Mesenchymal stem cell (in vitro differentiated cells and primary cell): ENCODE data around the gene SMURF2.
"Not testable (repeated sequence)": the region's sequence is repeated elsewhere in the genome, so short reads cannot be mapped to it uniquely, and the experiment has no call there.

Source experiments
- DNase-seq: peaks from one replicate; pipeline ENCODE4 v3.0.0-alpha.2; 2013
- H2AFZ ChIP-seq: one replicate; pipeline ENCODE4 v1.6.1; 2013; ENCODE audit warnings: low read depth, mild to moderate bottlenecking, control low read depth, inconsistent platforms, low read length, moderate library complexity
- H2AK5ac ChIP-seq: 2 replicates; pipeline ENCODE4 v1.6.1; 2013; ENCODE audit warnings: low read length, moderate library complexity, mild to moderate bottlenecking, inconsistent platforms; ENCODE audit not compliant: severe bottlenecking
- H2BK120ac ChIP-seq: one replicate; pipeline ENCODE4 v1.6.1; 2013; ENCODE audit warnings: low read depth, mild to moderate bottlenecking, inconsistent platforms, low read length, moderate library complexity
- H2BK12ac ChIP-seq, 2 experiments: one replicate each; pipeline ENCODE4 v1.6.1; 2013; ENCODE audit warnings: inconsistent platforms in 2 of 2, low read length in 2 of 2, mild to moderate bottlenecking in 2 of 2, moderate library complexity in 2 of 2, control low read depth in 1 of 2
- H2BK15ac ChIP-seq: one replicate; pipeline ENCODE4 v1.6.1; 2013; ENCODE audit warnings: mild to moderate bottlenecking, low read depth, inconsistent platforms; ENCODE audit not compliant: poor library complexity, severe bottlenecking
- H2BK5ac ChIP-seq: 2 replicates; pipeline ENCODE4 v1.6.1; 2013; ENCODE audit warnings: low read depth, mild to moderate bottlenecking, low read length, control low read depth, inconsistent platforms; ENCODE audit not compliant: poor library complexity, severe bottlenecking
- H3K14ac ChIP-seq, 2 experiments: one replicate each; pipeline ENCODE4 v1.6.1; 2013; ENCODE audit warnings: inconsistent platforms in 2 of 2, low read length in 2 of 2, control low read depth in 1 of 2, mild to moderate bottlenecking in 1 of 2, moderate library complexity in 1 of 2
- H3K18ac ChIP-seq, 2 experiments: one replicate each; pipeline ENCODE4 v1.6.1; 2013; ENCODE audit warnings: inconsistent platforms in 2 of 2, low read length in 2 of 2, control low read depth in 1 of 2, low read depth in 1 of 2, mild to moderate bottlenecking in 1 of 2
- H3K23ac ChIP-seq, 2 experiments: one replicate each; pipeline ENCODE4 v1.6.1; 2013; ENCODE audit warnings: inconsistent platforms in 2 of 2, low read length in 2 of 2, mild to moderate bottlenecking in 2 of 2, moderate library complexity in 2 of 2, control low read depth in 1 of 2
- H3K27ac ChIP-seq: 2 replicates; pipeline ENCODE4 v1.5.1; 2013; ENCODE audit warnings: mild to moderate bottlenecking, moderate library complexity, low read length, control low read depth, inconsistent platforms; ENCODE audit not compliant: poor library complexity, severe bottlenecking
- H3K27me3 ChIP-seq, 2 experiments: 2 replicates each; pipeline versions ENCODE4 v1.6.1 to v1.7.0; 2013; ENCODE audit warnings: low read length in 2 of 2, mild to moderate bottlenecking in 2 of 2, moderate library complexity in 2 of 2, control low read depth in 1 of 2, inconsistent platforms in 1 of 2; ENCODE audit not compliant: control insufficient read depth in 1 of 2, insufficient read depth in 1 of 2
- H3K36me3 ChIP-seq, 2 experiments: 2 replicates each; pipeline versions ENCODE4 v1.6.1 to v1.7.0; 2013; ENCODE audit warnings: low read length in 2 of 2, control low read depth in 1 of 2, inconsistent platforms in 1 of 2, low read depth in 1 of 2, mild to moderate bottlenecking in 1 of 2; ENCODE audit not compliant: insufficient read depth in 2 of 2, control insufficient read depth in 1 of 2
- H3K4ac ChIP-seq, 2 experiments: one replicate each; pipeline ENCODE4 v1.6.1; 2013; ENCODE audit warnings: inconsistent platforms in 2 of 2, low read length in 2 of 2, mild to moderate bottlenecking in 2 of 2, moderate library complexity in 2 of 2, control low read depth in 1 of 2, low read depth in 1 of 2
- H3K4me1 ChIP-seq: 2 replicates; pipeline ENCODE4 v1.6.1; 2013; ENCODE audit warnings: low read depth, low read length, control low read depth; ENCODE audit not compliant: control insufficient read depth, insufficient read depth
- H3K4me2 ChIP-seq: 2 replicates; pipeline ENCODE4 v1.6.1; 2013; ENCODE audit warnings: low read length, mild to moderate bottlenecking, inconsistent platforms; ENCODE audit not compliant: poor library complexity, severe bottlenecking
- H3K4me3 ChIP-seq, 2 experiments: 2 replicates each; pipeline versions ENCODE4 v1.5.1 to v1.7.0; 2013; ENCODE audit warnings: low read length in 2 of 2, mild to moderate bottlenecking in 2 of 2, control low read depth in 1 of 2, low read depth in 1 of 2; ENCODE audit not compliant: insufficient read depth in 1 of 2
- H3K79me1 ChIP-seq: replicated peaks from 2 replicates; pipeline ENCODE4 v1.6.1; 2013; ENCODE audit warnings: mild to moderate bottlenecking, control low read depth, low read length, inconsistent platforms; ENCODE audit not compliant: poor library complexity, severe bottlenecking
- H3K9ac ChIP-seq: 2 replicates; pipeline ENCODE4 v1.7.0; 2013; ENCODE audit warnings: mild to moderate bottlenecking, low read length, moderate library complexity
- H3K9me3 ChIP-seq: 2 replicates; pipeline ENCODE4 v1.7.0; 2013; ENCODE audit warnings: mild to moderate bottlenecking, low read length; ENCODE audit not compliant: control insufficient read depth
- H4K8ac ChIP-seq: one replicate; pipeline ENCODE4 v1.6.1; 2013; ENCODE audit warnings: inconsistent platforms, mild to moderate bottlenecking, low read length, moderate library complexity
- H4K91ac ChIP-seq: one replicate; pipeline ENCODE4 v1.6.1; 2013; ENCODE audit warnings: mild to moderate bottlenecking, low read length, inconsistent platforms
- WGBS: methylation state at CpG from one replicate; pipeline ENCODE4 v1.1.7; 2013; ENCODE audit warnings: mixed read lengths; 5-methylcytosine and 5-hydroxymethylcytosine counted together

The SMURF2 gene

DNA sequence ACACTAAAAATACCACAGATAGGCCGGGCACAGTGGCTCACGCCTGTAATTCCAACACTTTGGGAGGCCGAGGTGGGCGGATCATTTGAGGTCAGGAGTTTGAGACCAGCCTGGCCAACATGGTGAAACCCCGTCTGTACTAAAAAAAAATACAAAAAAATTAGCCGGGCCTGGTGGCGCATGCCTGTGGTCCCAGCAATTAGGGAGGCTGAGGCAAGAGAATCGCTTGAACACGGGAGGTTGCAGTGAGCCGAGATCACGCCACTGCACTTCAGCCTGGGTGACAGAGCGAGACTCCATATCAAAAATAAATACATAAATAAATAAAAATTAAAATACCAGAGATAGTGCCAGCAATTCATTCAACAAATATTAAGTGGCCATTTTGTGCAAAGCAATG lies 1.7 kb upstream of the SMURF2 start:
- H3K9ac ChIP-seq, H3K79me1 ChIP-seq, H2AFZ ChIP-seq, H2BK12ac ChIP-seq, H3K4ac ChIP-seq, H3K4me3 ChIP-seq, H2BK5ac ChIP-seq, H3K9me3 ChIP-seq, H2AK5ac ChIP-seq, H3K14ac ChIP-seq, H4K8ac ChIP-seq, DNase-seq, H3K27me3 ChIP-seq, H3K4me2 ChIP-seq, H4K91ac ChIP-seq, H3K23ac ChIP-seq, H2BK15ac ChIP-seq, H3K36me3 ChIP-seq: not testable (repeated sequence)
- Histone ChIP-seq H3K4me1 (peaks cover 12% of the 10 kb centered on the region), H3K27ac (peak overlapping the region; percentile 59), H3K18ac (peak overlapping the region in 1 of 2 experiments; percentile 40), H2BK120ac (peak overlapping the region; percentile 19)
- WGBS: 49% methylated on average over 9 of the region's 12 CpGs

GRCh38 chr17:64662774-64663367 lies 764 bp upstream of the SMURF2 start:
- Histone ChIP-seq H3K27me3 (no peaks in the 10 kb centered on the region), H3K79me1 (no peaks in the 10 kb centered on the region), H3K4ac (peak overlapping the region; percentile 81 to 92), H3K18ac (peak overlapping the region; percentile 87 to 90), H3K4me1 (peaks cover 10% of the 10 kb centered on the region), H4K8ac (peak overlapping the region; percentile 66), H4K91ac (peak overlapping the region; percentile 64), H2AK5ac (peak overlapping the region; percentile 26), H3K9me3 (no peaks in the 10 kb centered on the region), H3K9ac (peak overlapping the region; percentile 80), H2BK15ac (no peak overlapping the region), H2AFZ (no peak overlapping the region), H3K14ac (peak overlapping the region in 1 of 2 experiments; percentile 94), H2BK120ac (peak overlapping the region; percentile 89), H3K36me3 (no peaks in the 10 kb centered on the region), H3K23ac (peak overlapping the region; percentile 79 to 96), H3K27ac (peak overlapping the region; percentile 83), H2BK5ac (no peak overlapping the region), H3K4me3 (peak overlapping the region; percentile 70 to 88), H2BK12ac (peak overlapping the region; percentile 74 to 95), H3K4me2 (peak overlapping the region; percentile 83)
- WGBS: 43% methylated on average over 16 of the region's 18 CpGs
- no peak for DNase-seq

- H3K9ac ChIP-seq: peak overlapping the region; percentile 97
- peak overlapping the region; percentile 69 for H2BK120ac ChIP-seq
- H4K91ac ChIP-seq: peak overlapping the region; percentile 97
- no peak overlapping the region for H3K4me2 ChIP-seq
- H2AFZ ChIP-seq: no peak overlapping the region
- no peaks in the 10 kb centered on the region for H3K36me3 ChIP-seq
- 0% methylated on average over 6 of the region's 32 CpGs for WGBS
- no peak overlapping the region for H2BK15ac ChIP-seq
- H3K27ac ChIP-seq: peak overlapping the region; percentile 73
- peak overlapping the region; percentile 98 for H2BK5ac ChIP-seq
- H3K9me3 ChIP-seq: no peaks in the 10 kb centered on the region
- no peak for DNase-seq
- H3K18ac ChIP-seq: peak overlapping the region; percentile 77 to 99
- peak overlapping the region; percentile 40 for H4K8ac ChIP-seq
- no peak overlapping the region for H2BK12ac ChIP-seq
- H3K4ac ChIP-seq: peak overlapping the region in 1 of 2 experiments; percentile 73
- no peaks in the 10 kb centered on the region for H3K79me1 ChIP-seq
- H3K4me3 ChIP-seq: peak overlapping the region; percentile 70 to 95
- no peaks in the 10 kb centered on the region for H3K27me3 ChIP-seq
- H3K4me1 ChIP-seq: peaks cover 10% of the 10 kb centered on the region
- H3K14ac ChIP-seq: peak overlapping the region in 1 of 2 experiments; percentile 71
- H2AK5ac ChIP-seq: no peak overlapping the region
- H3K23ac ChIP-seq: no peak overlapping the region
Measured at GRCh38 chr17:64661726-64661975, 456 bp downstream of the SMURF2 start.

DNA sequence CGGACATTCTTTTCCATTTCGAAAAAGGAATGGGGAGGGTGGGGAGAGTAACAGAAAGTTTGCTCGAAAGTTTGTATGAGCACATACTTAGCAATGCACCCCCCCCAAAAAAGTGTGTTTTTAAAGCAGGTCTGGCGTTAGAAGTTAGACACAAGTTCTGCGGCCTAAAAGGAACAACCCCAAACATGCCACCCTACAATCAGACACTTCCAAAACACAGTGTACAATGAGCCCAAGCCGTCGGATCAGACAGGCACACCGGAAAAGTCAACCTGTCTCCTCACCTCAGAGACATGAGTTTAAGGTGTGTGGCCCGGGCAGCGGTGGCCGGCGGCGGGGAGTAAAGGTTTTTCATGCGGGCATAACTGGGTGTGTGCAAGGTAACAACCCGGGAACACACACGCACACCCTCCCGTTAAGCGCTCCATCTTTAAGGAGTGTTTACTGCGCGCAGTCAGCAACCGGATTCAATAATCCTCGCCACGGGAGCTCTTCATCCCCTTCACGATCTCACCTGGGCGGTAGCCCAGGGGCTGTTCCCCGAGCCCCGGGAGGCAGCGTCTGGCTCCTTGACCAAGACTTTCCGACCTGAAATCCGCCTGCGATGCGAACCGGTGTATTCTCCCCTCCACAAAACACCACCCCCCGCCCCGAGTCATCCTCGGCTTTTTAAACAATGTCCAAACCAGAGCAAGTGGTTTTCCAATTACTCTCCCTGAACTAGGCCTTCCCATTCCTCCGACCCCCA lies 955 bp downstream of the SMURF2 start:
- H3K27ac ChIP-seq: peak overlapping the region; percentile 73
- DNase-seq, H3K36me3 ChIP-seq, H3K27me3 ChIP-seq, H2AFZ ChIP-seq, H2BK15ac ChIP-seq, H3K79me1 ChIP-seq, H2BK12ac ChIP-seq, H2AK5ac ChIP-seq, H3K9me3 ChIP-seq: not testable (repeated sequence)
- peak overlapping the region; percentile 6 for H3K4me2 ChIP-seq
- peak overlapping the region; percentile 97 for H3K9ac ChIP-seq
- peaks cover 10% of the 10 kb centered on the region for H3K4me1 ChIP-seq
- H3K18ac ChIP-seq: peak overlapping the region; percentile 77 to 99
- H4K91ac ChIP-seq: peak overlapping the region; percentile 3
- H2BK120ac ChIP-seq: peak overlapping the region; percentile 69
- peak overlapping the region; percentile 40 for H4K8ac ChIP-seq
- peak overlapping the region; percentile 70 to 95 for H3K4me3 ChIP-seq
- WGBS: 1% methylated on average over 34 of the region's 37 CpGs
- peak overlapping the region in 1 of 2 experiments; percentile 71 for H3K14ac ChIP-seq
- peak overlapping the region; percentile 84 for H2BK5ac ChIP-seq
- peak overlapping the region in 1 of 2 experiments; percentile 96 for H3K23ac ChIP-seq
- peak overlapping the region in 1 of 2 experiments; percentile 89 for H3K4ac ChIP-seq
